T-helper 2 cell treated with Interferon-gamma antibody and Interleukin-4, amounts not matched to agents 5 μg/mL and 100 μg/mL, for 36 hours (primary cell): Measurements from ENCODE around the gene CIC.
A peak's percentile ranks its signal among the peaks of the same experiment; 100 is the strongest.
"Not testable (repeated sequence)": the region's sequence is repeated elsewhere in the genome, so short reads cannot be mapped to it uniquely, and the experiment has no call there.

Experiments used
- DNase-seq: peaks from one replicate; pipeline ENCODE4 v3.0.0; 2021; ENCODE audit warnings: low spot score
- H3K27ac Mint-ChIP-seq: one replicate; pipeline ENCODE4 v1.8.0; 2021; ENCODE audit warnings: mild to moderate bottlenecking, mixed read lengths
- H3K27me3 Mint-ChIP-seq: one replicate; pipeline ENCODE4 v1.8.0; 2021; ENCODE audit warnings: low read depth, mixed read lengths
- H3K36me3 Mint-ChIP-seq: one replicate; pipeline ENCODE4 v1.8.0; 2021; ENCODE audit warnings: low read depth, mixed read lengths
- H3K4me1 Mint-ChIP-seq: one replicate; pipeline ENCODE4 v1.8.0; 2021; ENCODE audit warnings: low read depth, mixed read lengths
- H3K4me3 Mint-ChIP-seq: one replicate; pipeline ENCODE4 v1.8.0; 2022; ENCODE audit warnings: mild to moderate bottlenecking, moderate library complexity, mixed read lengths
- H3K9me3 Mint-ChIP-seq: one replicate; pipeline ENCODE4 v1.8.0; 2021; ENCODE audit warnings: mixed read lengths

Gene CIC

GRCh38 chr19:42323473-42323851, 54.4 kb downstream of the CIC start:
- Mint-ChIP-seq H3K4me3 (peak overlapping the region; percentile 24), H3K9me3 (no peaks in the 10 kb centered on the region), H3K27ac (no peak overlapping the region), H3K27me3 (peaks cover 28% of the 10 kb centered on the region), H3K4me1 (peaks cover 14% of the 10 kb centered on the region), H3K36me3 (no peaks in the 10 kb centered on the region)
- DNase-seq = no peak

- no peaks in the 10 kb centered on the region for H3K9me3 Mint-ChIP-seq
- peaks cover 28% of the 10 kb centered on the region for H3K27me3 Mint-ChIP-seq
- DNase-seq = peak; percentile 19
- no peak overlapping the region for H3K4me3 Mint-ChIP-seq
- peaks cover 14% of the 10 kb centered on the region for H3K4me1 Mint-ChIP-seq
- H3K27ac Mint-ChIP-seq = no peak overlapping the region
- no peaks in the 10 kb centered on the region for H3K36me3 Mint-ChIP-seq
Observed at GRCh38 chr19:42323852-42324654, 55.0 kb downstream of the CIC start.

- Mint-ChIP-seq H3K4me3 (peak overlapping the region; percentile 86), H3K27ac (peak overlapping the region; percentile 52), H3K27me3 (peaks cover 28% of the 10 kb centered on the region), H3K9me3 (no peaks in the 10 kb centered on the region), H3K36me3 (no peaks in the 10 kb centered on the region), H3K4me1 (peaks cover 14% of the 10 kb centered on the region)
- no peak for DNase-seq
Observed at GRCh38 chr19:42324655-42325307, 55.7 kb downstream of the CIC start.

- Mint-ChIP-seq H3K36me3 (no peaks in the 10 kb centered on the region), H3K9me3 (no peaks in the 10 kb centered on the region), H3K4me3 (peak within 1 kb of the TSS; percentile 86), H3K4me1 (peaks cover 14% of the 10 kb centered on the region), H3K27ac (peak within 1 kb of the TSS; percentile 52), H3K27me3 (peaks cover 24% of the 10 kb centered on the region)
- DNase-seq = peak; percentile 97
Observed at GRCh38 chr19:42325308-42325895, 56.4 kb downstream of the CIC start, which contains the start of gene MEGF8. TSS of gene MEGF8 (plus strand) at chr19:42325635. CDS start at chr19:42326244, 609 bp downstream.

- Mint-ChIP-seq H3K36me3 (no peaks in the 10 kb centered on the region), H3K27ac (peak overlapping the region; percentile 52), H3K4me3 (peak overlapping the region; percentile 86), H3K27me3 (peaks cover 24% of the 10 kb centered on the region), H3K9me3 (no peaks in the 10 kb centered on the region), H3K4me1 (peaks cover 14% of the 10 kb centered on the region)
- DNase-seq = no peak
Observed at GRCh38 chr19:42325896-42326771, 57.1 kb downstream of the CIC start.

- no peak overlapping the region for H3K27ac Mint-ChIP-seq
- peaks cover 14% of the 10 kb centered on the region for H3K4me1 Mint-ChIP-seq
- H3K4me3 Mint-ChIP-seq = peak overlapping the region; percentile 86
- H3K27me3 Mint-ChIP-seq = peaks cover 21% of the 10 kb centered on the region
- H3K9me3 Mint-ChIP-seq = no peaks in the 10 kb centered on the region
- DNase-seq = no peak
- no peaks in the 10 kb centered on the region for H3K36me3 Mint-ChIP-seq
Observed at GRCh38 chr19:42326969-42327368, 57.9 kb downstream of the CIC start.

- Mint-ChIP-seq H3K36me3 (no peaks in the 10 kb centered on the region), H3K4me1 (peaks cover 14% of the 10 kb centered on the region), H3K9me3 (no peaks in the 10 kb centered on the region), H3K4me3 (no peak overlapping the region), H3K27me3 (peaks cover 17% of the 10 kb centered on the region), H3K27ac (no peak overlapping the region)
- DNase-seq = no peak
Observed at GRCh38 chr19:42327381-42327780, 58.3 kb downstream of the CIC start.

- no peak overlapping the region for H3K4me3 Mint-ChIP-seq
- peaks cover 14% of the 10 kb centered on the region for H3K4me1 Mint-ChIP-seq
- no peaks in the 10 kb centered on the region for H3K36me3 Mint-ChIP-seq
- peaks cover 10% of the 10 kb centered on the region for H3K27me3 Mint-ChIP-seq
- H3K9me3 Mint-ChIP-seq = no peaks in the 10 kb centered on the region
- H3K27ac Mint-ChIP-seq = no peak overlapping the region
- DNase-seq = no peak
Observed at GRCh38 chr19:42328106-42328505, 59.1 kb downstream of the CIC start.

GRCh38 chr19:42328854-42329253, 59.8 kb downstream of the CIC start:
- Mint-ChIP-seq H3K27me3 (peaks cover 6% of the 10 kb centered on the region), H3K36me3 (no peaks in the 10 kb centered on the region), H3K9me3 (no peaks in the 10 kb centered on the region), H3K4me3 (no peak overlapping the region), H3K27ac (no peak overlapping the region), H3K4me1 (peaks cover 14% of the 10 kb centered on the region)
- DNase-seq = no peak

- H3K9me3 Mint-ChIP-seq = no peaks in the 10 kb centered on the region
- H3K4me1 Mint-ChIP-seq = peaks cover 10% of the 10 kb centered on the region
- DNase-seq = no peak
- no peak overlapping the region for H3K27ac Mint-ChIP-seq
- no peak overlapping the region for H3K4me3 Mint-ChIP-seq
- no peaks in the 10 kb centered on the region for H3K27me3 Mint-ChIP-seq
- H3K36me3 Mint-ChIP-seq = no peaks in the 10 kb centered on the region
Observed at GRCh38 chr19:42330241-42330711, 61.2 kb downstream of the CIC start.

- H3K27ac Mint-ChIP-seq, H3K27me3 Mint-ChIP-seq, H3K4me3 Mint-ChIP-seq, H3K36me3 Mint-ChIP-seq, H3K9me3 Mint-ChIP-seq, H3K4me1 Mint-ChIP-seq, DNase-seq: not testable (repeated sequence)
Observed at GRCh38 chr19:42331333-42331732, 62.3 kb downstream of the CIC start.

- H3K27me3 Mint-ChIP-seq = no peaks in the 10 kb centered on the region
- no peak overlapping the region for H3K4me3 Mint-ChIP-seq
- no peak for DNase-seq
- no peaks in the 10 kb centered on the region for H3K36me3 Mint-ChIP-seq
- peaks cover 3% of the 10 kb centered on the region for H3K4me1 Mint-ChIP-seq
- no peak overlapping the region for H3K27ac Mint-ChIP-seq
- no peaks in the 10 kb centered on the region for H3K9me3 Mint-ChIP-seq
Observed at GRCh38 chr19:42332059-42332458, 63.0 kb downstream of the CIC start.

GRCh38 chr19:42333018-42333417, 64.0 kb downstream of the CIC start:
- H3K36me3 Mint-ChIP-seq = no peaks in the 10 kb centered on the region
- H3K4me1 Mint-ChIP-seq = no peaks in the 10 kb centered on the region
- no peaks in the 10 kb centered on the region for H3K9me3 Mint-ChIP-seq
- DNase-seq = no peak
- H3K27ac Mint-ChIP-seq = no peak overlapping the region
- H3K4me3 Mint-ChIP-seq = no peak overlapping the region
- no peaks in the 10 kb centered on the region for H3K27me3 Mint-ChIP-seq
